HG02642 (cell line): ENCODE measurements around the gene TMPRSS3.

ENCODE experiments used
- ATAC-seq: cut with Tn5 transposase; IDR thresholded peaks from one replicate; pipeline ENCODE4 v1.9.1; 2021; ENCODE audit warnings: mild to moderate bottlenecking; ENCODE audit not compliant: unreplicated experiment, poor library complexity

Gene TMPRSS3

GRCh38 chr21:42429021-42429420 lies 33.2 kb upstream of the TMPRSS3 start:
- no peak for ATAC-seq

- no peak for ATAC-seq
These were observed 32.1 kb upstream of the TMPRSS3 start for GRCh38 chr21:42427809-42428419.

- ATAC-seq = no peak
These were observed 31.1 kb upstream of the TMPRSS3 start for GRCh38 chr21:42426876-42427480.

- no peak for ATAC-seq
These were observed 30.6 kb upstream of the TMPRSS3 start for GRCh38 chr21:42426424-42426823.

GRCh38 chr21:42425591-42425990 lies 29.7 kb upstream of the TMPRSS3 start:
- no peak for ATAC-seq

GRCh38 chr21:42424914-42425541 lies 29.2 kb upstream of the TMPRSS3 start:
- no peak for ATAC-seq

GRCh38 chr21:42423685-42424084 lies 27.8 kb upstream of the TMPRSS3 start:
- no peak for ATAC-seq

GRCh38 chr21:42423197-42423675 lies 27.4 kb upstream of the TMPRSS3 start:
- ATAC-seq = peak; percentile 58

GRCh38 chr21:42421018-42421793 lies 25.4 kb upstream of the TMPRSS3 start:
- ATAC-seq = no peak

GRCh38 chr21:42419845-42420244 lies 24.0 kb upstream of the TMPRSS3 start:
- ATAC-seq = no peak

GRCh38 chr21:42418886-42419285 lies 23.0 kb upstream of the TMPRSS3 start:
- no peak for ATAC-seq

- ATAC-seq = no peak
These were observed 21.7 kb upstream of the TMPRSS3 start for GRCh38 chr21:42417533-42417932.

GRCh38 chr21:42414928-42415769 lies 19.3 kb upstream of the TMPRSS3 start:
- ATAC-seq = peak; percentile 69

- ATAC-seq = no peak
These were observed 18.7 kb upstream of the TMPRSS3 start for GRCh38 chr21:42414553-42414927.

- no peak for ATAC-seq
These were observed 18.2 kb upstream of the TMPRSS3 start for GRCh38 chr21:42414066-42414465.

- no peak for ATAC-seq
These were observed 17.6 kb upstream of the TMPRSS3 start for GRCh38 chr21:42413500-42413899.

GRCh38 chr21:42413093-42413492 lies 17.2 kb upstream of the TMPRSS3 start:
- no peak for ATAC-seq

GRCh38 chr21:42412636-42412933 lies 16.7 kb upstream of the TMPRSS3 start:
- ATAC-seq = no peak

GRCh38 chr21:42411891-42412635 lies 16.2 kb upstream of the TMPRSS3 start:
- ATAC-seq = no peak
